HTR-8/SVneo (cell line): ENCODE results near the gene MICAL3.

Experiments used
- DNase-seq: peaks from one replicate; pipeline ENCODE4 v3.0.0; 2011; ENCODE audit warnings: low spot score, mixed read lengths; ENCODE audit not compliant: insufficient read length
- FAIRE-seq: peaks from 2 replicates; lab custom pipeline; 2011; peaks lifted over from hg19 to GRCh38; lab: Jason Lieb, UNC

MICAL3 gene

GRCh38 chr22:17957693-17958092, 66.7 kb downstream of the MICAL3 start:
- FAIRE-seq (no peak), DNase-seq (no peak)

- DNase-seq (no peak), FAIRE-seq (no peak)
Observed at GRCh38 chr22:17957204-17957603, 67.2 kb downstream of the MICAL3 start.

GRCh38 chr22:17956630-17957029, 67.7 kb downstream of the MICAL3 start:
- DNase-seq (no peak), FAIRE-seq (no peak)

- FAIRE-seq (no peak), DNase-seq (no peak)
Observed at GRCh38 chr22:17955590-17956379, 68.6 kb downstream of the MICAL3 start.

GRCh38 chr22:17954860-17955587, 69.3 kb downstream of the MICAL3 start:
- peak; percentile 71 for FAIRE-seq
- no peak for DNase-seq

- DNase-seq (no peak), FAIRE-seq (no peak)
Observed at GRCh38 chr22:17954200-17954859, 70.0 kb downstream of the MICAL3 start.

GRCh38 chr22:17953147-17953546, 71.2 kb downstream of the MICAL3 start:
- FAIRE-seq, result no peak
- no peak for DNase-seq

GRCh38 chr22:17952273-17952801, 72.0 kb downstream of the MICAL3 start:
- FAIRE-seq (no peak), DNase-seq (no peak)

GRCh38 chr22:17951315-17951714, 73.0 kb downstream of the MICAL3 start:
- DNase-seq (no peak), FAIRE-seq (no peak)

- no peak for FAIRE-seq
Observed at GRCh38 chr22:17950651-17951214, 73.6 kb downstream of the MICAL3 start.

GRCh38 chr22:17949642-17950473, 74.5 kb downstream of the MICAL3 start:
- DNase-seq (no peak), FAIRE-seq (no peak)

More at GRCh38 chr22:17950651-17951214, 73.6 kb downstream of the MICAL3 start:
- DNase-seq, result no peak

GRCh38 chr22:17948101-17948500, 76.3 kb downstream of the MICAL3 start:
- DNase-seq (no peak), FAIRE-seq (no peak)

- FAIRE-seq (no peak), DNase-seq (no peak)
Observed at GRCh38 chr22:17946662-17947367, 77.5 kb downstream of the MICAL3 start.

- FAIRE-seq (no peak), DNase-seq (no peak)
Observed at GRCh38 chr22:17945888-17946648, 78.3 kb downstream of the MICAL3 start.

GRCh38 chr22:17945156-17945887, 79.0 kb downstream of the MICAL3 start:
- no peak for DNase-seq
- no peak for FAIRE-seq

GRCh38 chr22:17944256-17944655, 80.1 kb downstream of the MICAL3 start:
- DNase-seq (no peak), FAIRE-seq (no peak)

- FAIRE-seq (no peak), DNase-seq (no peak)
Observed at GRCh38 chr22:17943533-17944249, 80.7 kb downstream of the MICAL3 start.
